HG02678 (cell line): ENCODE measurements around the gene SMC4.

Source experiments
- ATAC-seq: cut with Tn5 transposase; IDR thresholded peaks from one replicate; pipeline ENCODE4 v1.9.1; 2021; ENCODE audit warnings: mild to moderate bottlenecking, moderate library complexity; ENCODE audit not compliant: unreplicated experiment

SMC4 gene

DNA sequence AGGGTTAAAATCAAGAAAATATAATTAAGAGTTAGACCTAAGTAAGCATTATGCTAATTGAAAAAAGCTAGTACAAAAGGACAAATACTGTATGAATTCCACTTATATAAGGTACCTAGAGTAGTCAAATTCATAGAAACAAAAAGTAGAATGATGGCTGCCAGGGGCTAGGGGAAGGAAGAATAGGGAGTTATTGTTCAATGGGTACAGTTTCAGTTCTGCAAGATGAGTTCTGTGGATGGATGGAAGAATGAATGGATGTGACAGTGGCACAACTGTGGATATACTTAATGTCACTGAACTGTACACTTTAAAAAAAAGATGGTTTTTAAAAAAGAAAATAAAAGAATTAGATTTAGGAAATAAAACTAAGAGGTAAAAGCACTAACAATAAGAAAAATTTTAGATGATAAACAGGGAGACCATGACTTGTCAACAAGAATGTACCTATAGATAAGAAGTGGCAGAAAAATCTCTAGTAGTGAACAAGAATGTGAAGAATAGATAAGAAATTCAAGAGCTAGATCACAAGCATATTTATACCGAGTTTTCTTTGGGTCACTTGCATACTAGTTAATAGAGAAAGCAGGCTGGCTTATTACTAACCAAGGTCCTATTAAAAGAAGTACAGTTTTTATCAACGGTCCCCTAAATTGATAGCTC is 6.0 kb upstream of the SMC4 start:
- no peak for ATAC-seq

DNA sequence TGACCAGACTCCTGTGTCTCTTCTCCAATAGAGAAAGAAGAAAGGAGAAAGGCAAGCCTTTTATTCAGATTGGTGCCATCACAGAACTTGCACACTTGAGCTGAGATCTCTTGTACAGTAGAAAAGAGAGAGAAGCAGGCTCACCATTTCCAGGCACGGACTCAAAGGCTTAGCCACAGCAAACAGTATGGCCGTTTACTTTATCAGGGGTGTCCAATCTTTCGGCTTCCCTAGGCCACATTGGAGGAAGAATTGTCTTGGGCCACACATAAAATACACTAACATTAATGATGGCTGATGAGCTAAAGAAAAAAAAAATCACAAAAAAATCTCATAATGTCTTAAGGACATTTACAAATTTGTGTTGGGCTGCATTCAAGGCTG is 5.4 kb upstream of the SMC4 start:
- no peak for ATAC-seq

DNA sequence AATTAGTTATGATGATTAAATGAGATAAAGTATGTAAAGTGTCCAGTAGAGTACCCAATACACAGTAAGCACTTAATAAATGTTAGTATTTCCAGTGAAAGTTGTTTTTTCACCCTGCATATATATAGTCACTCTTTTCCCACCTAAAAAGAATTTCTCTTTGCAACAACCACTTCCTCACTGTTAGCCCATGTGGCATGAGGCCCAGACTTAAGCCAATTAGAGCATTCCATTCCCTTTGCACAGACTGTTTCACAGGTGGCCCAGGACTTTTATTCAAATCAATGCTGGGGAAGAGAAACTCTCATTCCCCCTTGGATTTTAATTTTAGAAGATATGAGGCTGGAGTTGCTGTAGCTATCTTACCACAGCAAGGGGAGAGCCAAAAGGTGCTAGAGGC is 4.2 kb upstream of the SMC4 start:
- ATAC-seq, result no peak

DNA sequence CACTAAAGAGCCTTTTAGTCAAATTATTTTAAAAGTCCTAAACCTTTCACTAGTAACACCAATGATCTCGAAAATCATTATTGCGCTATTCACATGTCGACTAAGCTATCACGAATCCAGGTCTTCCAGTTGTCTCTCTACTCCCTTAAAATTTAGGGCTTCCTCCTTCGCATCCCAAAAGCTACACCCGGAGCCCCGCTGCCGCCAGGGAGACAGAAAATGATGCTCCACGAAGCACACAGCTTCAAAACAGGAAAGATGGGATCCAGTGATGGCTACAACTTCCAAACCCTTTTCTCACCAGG is 678 bp upstream of the SMC4 start:
- peak; percentile 5 for ATAC-seq

DNA sequence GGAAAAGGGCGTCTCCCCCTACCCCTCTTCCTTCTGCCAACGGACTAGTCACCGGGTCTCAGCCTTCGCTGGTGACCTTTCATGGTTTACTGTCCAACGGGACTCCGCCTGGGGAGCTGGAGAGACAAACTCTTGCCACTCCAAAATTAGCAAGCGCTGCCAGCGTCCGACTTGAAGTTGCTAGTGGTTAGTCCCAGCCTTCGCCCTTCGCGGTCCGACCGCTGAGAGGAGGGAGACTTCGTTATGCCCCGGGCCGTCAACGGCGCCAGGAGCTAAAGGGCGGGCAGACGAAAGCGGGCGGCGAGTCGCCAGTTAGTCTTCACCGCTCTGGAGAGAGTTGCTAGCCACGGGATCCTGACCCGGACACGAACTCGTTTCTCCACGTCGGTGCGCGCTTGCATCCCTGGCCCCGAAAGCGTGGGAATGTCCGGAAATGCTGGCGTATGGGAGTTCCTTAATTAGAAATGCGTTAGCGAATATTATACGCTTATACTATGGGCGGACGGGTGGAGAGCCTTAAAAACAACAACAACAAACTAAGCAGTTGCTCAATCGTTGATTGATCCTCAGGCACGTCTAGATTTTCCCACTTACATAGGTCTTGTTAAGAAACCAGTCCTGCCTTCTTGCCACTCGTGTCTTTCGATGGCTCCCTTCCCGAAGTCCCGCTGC is 716 bp downstream of the SMC4 start:
- ATAC-seq, result peak; percentile 19

DNA sequence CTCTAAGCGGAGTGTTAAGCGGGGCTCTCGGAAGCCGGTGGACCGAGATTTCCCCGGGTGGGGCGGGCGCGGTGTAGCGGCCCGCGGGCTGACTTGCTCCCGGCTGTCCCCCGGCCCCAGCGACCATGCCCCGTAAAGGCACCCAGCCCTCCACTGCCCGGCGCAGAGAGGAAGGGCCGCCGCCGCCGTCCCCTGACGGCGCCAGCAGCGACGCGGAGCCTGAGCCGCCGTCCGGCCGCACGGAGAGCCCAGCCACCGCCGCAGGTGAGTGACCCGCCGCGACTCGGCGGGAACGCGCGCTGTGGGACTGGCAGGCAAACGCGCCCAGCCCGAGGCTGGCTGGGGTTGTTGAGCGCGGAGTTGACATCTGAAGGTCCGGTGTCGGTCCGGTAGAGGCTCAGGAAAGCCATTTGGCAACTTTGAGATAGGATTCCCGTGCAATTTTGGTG is 1.3 kb downstream of the SMC4 start:
- ATAC-seq, result no peak

DNA sequence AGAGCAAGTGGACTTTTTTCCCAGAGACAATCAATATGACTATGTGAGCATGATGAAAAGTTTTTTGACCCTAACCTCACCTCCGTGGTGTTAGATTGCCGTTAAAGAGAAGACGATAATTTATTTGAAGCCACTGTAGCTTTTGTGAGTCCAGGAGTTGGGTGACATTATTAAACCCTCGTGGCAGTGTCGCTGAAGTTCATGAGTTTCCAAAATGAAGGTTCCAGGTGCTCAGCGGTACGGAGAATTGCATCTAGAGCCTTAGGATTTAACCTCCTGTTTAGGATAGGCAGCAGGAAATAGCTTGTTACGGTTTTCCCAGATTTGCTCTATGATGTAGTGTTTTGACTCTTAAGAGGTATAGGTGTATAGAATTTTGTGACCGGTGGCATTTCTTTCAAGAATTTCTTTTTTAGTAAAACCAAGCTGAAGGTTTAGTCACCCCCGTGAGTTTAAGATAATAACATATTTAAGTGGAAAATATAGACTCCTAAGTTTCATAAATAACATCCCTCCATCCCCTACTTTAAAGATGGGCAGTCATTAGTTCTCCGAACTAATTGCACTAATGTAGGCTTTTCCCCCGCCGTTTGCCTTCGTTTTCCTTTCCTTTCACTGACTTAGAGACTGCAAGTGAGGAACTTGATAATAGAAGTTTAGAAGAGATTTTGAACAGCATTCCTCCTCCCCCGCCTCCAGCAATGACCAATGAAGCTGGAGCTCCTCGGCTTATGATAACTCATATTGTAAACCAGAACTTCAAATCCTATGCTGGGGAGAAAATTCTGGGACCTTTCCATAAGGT is 2.0 kb downstream of the SMC4 start:
- ATAC-seq, result no peak

DNA sequence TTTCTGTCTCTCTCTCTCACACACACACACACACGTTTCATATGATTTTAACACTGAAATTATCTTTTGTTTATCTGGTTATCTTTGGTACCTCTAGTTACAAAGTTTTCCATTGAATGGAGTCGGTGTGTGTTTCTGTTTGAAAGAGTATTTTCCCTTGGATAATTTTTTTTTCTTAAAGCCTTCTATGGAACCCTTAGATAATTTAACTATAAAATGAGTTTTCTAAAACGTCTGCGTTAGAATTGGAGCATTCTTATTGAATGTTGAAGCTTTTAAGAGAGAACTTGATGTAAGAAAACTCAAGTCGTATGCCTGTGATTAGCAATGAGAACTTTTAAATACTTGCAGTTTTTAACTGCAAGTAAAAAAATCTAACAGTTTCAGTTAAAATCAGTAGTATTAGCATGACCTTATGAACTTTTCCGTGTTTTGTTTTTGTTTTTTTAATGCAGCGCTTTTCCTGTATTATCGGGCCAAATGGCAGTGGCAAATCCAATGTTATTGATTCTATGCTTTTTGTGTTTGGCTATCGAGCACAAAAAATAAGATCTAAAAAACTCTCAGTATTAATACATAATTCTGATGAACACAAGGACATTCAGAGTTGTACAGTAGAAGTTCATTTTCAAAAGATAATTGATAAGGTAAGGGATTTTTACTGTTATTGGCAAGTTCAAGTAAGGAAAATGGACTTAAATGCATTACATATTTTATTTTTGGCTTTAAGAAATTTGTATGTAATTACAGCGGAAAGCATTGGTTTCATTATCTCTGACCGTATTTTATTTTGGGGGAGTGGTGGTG is 3.0 kb downstream of the SMC4 start:
- ATAC-seq, result no peak

DNA sequence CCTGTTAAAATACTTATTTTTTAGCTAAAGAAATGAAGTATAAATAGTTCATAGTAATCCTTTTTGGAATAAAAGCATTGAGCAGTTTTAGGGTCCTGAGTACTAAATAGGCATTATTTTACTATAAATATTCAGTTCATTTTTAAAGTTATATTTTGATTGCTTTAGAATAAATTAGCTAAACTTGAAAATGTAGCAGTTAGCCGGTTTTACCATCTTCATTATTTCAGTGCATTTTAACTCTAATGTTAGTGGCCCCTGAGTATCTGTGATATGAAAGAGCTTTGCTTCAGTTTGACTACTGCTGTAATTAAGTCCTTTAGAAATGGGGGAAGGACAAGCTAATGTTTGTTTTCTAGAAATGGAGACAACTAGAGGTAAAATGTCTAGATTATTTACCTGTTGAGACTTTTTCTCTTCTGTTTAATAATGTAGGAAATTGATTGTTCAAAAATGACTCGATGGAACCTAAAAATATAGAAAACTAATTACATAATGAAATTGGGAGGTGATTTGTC is 3.6 kb downstream of the SMC4 start:
- no peak for ATAC-seq

DNA sequence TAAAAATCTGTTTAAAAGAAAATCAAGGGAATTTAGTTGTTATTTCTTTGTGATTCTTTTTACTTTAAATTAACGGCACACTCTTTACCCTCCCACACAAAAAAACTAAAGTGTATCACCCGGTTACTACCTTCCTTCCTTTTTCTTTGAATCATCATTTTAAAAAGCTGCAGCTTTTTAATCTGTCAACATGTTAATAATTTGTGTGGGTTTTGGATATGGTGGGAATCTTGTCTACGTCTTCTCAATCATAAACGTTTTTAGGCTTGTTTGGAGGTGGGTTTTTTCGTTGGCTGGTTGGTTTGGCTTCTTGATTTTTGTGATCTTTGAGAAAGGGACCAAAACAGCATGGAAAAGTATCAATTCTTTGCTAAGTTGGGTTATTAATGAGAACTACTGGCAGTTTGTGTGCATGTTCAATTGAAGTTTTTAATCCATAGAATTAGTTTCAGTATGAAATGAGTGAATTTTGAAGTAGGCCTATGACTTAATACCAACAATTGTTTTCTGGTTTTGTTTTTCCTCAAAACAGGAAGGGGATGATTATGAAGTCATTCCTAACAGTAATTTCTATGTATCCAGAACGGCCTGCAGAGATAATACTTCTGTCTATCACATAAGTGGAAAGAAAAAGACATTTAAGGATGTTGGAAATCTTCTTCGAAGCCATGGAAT is 4.5 kb downstream of the SMC4 start:
- no peak for ATAC-seq

DNA sequence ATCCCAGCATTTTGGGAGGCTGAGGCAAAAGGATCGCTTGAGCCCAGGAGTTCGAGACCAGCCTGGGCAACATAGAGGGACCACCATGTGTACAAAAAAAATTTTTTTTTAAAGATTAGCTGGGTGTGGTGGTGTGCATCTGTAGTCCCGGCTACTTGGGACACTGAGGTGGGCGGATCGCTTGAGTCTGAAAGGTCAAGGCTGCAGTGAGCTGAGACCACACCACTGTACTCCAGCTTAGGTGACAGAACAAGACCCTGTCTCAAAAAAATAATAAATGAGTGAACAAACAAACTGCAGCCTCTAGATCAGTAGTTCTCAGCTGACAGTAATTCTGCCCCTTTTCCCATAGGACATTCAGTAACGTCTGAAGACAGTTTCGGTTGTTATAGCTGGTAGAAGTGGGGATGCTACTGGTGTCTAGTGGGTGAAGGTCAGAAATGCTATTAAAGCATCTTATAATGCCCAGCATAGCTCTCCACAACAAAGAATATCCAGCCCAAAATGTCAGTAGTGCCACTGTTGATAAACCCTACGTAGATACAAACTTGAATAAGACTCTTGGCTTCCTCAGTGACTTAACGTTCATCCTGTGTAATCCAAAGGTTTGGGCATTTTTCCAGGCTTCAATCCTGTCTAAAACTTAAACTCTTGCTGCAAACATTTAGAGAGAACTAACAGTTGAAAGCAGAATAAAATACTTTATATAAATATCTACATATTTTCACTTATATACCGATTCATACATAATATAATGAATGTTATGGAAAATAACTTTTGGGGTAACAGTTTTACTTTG is 10.6 kb downstream of the SMC4 start:
- ATAC-seq, result no peak

DNA sequence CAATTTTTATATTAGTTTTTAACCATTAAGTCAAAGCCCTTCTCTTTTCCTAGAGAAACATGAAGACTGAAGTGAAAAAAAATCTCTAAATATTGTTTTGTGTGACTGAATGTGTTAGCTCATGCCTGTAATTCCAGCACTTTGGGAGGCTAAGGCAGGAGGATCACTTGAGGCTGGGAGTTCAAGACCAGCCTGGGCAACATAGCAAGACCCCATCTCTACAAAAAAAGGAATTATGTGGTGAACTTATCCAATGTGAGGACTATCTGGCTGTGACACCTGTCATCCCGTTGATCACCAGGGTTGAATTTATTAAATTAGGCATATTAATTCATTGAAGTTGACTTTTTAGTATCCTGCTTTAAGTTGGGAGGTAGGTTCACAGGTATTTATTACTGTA is 13.0 kb downstream of the SMC4 start:
- no peak for ATAC-seq

DNA sequence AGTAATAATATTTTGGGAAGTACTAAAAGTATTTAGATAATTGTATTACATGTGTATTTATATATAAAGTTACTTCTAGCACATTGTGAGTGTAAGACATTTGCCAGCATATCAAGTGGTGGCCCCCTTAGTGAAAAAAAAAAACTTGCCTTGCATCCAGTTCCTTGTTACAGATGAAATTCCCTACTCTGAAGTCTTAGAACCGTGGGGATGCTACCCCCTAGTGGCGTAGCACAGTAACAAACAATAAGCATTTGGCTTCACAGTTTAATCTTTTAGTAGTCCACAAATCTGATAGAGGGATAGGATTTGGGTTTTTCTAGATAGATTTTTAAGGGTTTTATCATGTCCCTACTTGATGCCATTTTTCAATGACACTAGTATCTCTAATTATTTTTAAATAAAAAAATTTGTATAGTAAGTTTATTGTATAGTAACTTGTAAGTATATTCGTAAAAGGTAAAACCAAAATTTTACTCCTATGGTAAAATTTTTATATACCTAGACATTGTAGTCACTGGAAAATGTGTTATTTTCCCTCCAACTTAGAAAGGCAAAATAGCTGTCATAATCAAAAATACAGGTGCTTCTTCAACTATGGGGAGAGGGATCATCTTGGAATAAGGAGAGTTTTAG is 14.3 kb downstream of the SMC4 start:
- ATAC-seq, result peak; percentile 85

DNA sequence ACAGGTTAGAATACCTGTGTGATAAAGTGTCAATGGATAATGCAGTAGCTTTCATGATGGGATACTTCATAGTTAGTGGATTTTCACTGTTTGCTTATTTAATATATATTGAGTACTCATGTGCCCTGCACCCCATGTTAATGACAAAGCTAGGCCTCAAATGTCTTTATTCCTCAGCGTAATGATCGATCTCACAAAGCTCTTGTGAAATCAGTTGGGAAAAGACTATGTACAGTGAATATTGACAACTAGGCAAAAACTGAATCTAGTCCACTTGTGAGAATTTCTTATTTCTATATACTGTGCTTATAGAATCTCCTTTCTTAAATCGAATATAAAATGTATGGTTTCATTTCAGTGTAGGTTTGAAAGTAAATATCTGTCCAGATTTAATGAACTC is 17.9 kb downstream of the SMC4 start:
- ATAC-seq, result no peak

DNA sequence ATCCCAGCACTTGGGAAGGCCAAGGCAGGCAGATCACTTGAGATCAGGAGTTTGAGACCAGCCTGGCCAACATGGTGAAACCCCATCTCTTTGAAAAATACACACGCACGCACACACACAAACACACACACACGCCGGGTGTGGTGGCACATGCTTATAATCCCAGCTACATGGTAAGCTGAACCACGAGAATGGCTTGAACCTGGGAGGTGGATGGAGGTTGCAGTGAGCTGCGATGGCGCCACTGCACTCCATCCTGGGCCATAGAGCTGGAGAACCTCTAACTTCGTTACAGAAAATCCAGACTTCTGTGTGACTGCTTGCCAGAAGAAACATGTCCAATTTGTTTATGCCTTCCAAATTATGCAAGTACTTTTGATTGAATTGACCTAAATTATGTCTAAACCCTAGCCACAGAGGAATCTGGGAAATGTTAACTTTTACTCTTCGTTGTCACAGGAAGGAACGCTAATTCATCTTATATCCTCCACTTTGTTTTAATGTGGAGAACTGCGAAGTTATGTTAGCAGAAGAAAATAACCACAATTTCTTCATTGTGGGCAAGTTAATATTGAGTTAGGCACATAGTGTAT is 28.5 kb downstream of the SMC4 start:
- no peak for ATAC-seq

DNA sequence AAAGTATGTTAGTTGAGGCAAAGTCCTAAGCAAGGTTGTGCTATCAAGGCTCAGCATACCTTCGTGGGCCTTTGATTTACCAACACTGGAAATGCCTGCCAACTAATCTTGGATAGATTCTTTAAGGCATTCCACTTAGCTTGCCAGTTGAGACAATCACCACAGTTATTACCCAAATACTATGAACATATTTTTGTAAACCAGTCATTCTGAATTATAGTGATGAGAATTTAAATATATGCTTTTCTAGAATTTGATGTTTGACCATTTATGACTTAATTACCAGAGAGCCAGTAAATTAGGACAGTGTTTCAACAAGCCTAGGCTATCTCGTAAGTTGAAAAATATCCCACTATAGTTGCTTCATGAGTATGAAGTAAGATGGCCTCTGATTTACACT is 34.6 kb downstream of the SMC4 start:
- ATAC-seq, result no peak

DNA sequence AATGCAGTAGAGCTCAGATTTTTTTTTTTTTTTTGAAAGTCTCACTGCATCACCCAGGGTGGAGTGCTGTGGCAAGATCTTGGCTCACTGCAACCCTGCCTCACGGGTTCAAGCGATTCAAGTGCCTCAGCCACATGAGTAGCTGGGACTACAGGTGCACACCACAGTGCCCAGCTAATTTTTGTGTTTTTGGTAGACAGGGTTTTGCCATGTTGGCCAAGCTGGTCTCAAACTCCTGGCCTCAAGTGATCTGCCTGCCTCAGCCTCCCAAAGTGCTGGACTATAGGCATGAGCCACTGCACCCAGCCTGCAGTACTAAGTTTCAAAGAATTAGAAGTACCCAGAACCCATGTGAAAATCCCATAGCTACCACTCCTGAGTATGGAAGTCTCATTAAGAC is 35.6 kb downstream of the SMC4 start:
- no peak for ATAC-seq

DNA sequence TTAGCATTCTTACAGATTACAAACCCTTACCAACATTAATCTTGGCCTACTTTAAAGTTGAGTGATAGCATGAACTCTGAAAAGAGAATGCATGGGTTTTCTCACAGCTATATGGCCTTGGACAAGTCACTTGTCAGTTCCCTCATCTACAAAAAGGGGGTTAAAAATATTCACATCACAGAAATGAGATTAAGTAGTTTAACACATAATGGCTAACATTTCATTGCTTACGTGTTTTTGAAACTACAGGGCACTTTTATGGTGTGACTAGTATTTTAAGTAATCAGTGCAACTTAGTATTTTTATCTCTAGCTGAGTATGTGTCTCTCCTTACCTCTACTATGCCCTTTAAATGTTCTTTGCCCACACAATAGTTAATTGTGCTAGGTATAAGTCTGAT is 36.3 kb downstream of the SMC4 start:
- ATAC-seq, result no peak

DNA sequence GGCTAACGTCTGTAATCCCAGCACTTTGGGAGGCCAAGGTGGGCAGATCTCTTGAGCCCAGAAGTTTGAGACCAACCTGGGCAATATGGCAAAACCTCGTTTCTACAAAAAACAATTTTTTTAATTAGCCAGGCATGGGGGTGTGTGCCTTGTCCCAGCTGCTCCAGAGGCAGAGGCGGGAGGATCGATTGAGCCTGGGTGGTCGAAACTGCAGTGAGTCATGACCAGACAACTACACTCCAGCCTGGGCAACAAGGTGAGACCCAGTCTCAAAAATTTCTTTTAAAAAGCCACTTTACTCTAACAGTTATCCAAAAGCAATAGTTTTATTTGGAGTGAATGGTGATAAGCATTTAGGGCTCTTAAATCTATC is 37.6 kb downstream of the SMC4 start:
- no peak for ATAC-seq
